GM12891 (cell line): Measurements from ENCODE around the gene CEP97.
A peak's percentile ranks its signal among the peaks of the same experiment; 100 is the strongest.

Source experiments
- DNase-seq: peaks from one replicate; pipeline ENCODE4 v3.0.0; 2011; ENCODE audit warnings: low spot score; ENCODE audit not compliant: insufficient read length
- FAIRE-seq: peaks from 2 replicates; lab custom pipeline; 2011; peaks lifted over from hg19 to GRCh38; lab: Jason Lieb, UNC
- PAX5 ChIP-seq: IDR thresholded peaks from 2 replicates; pipeline ENCODE4 v1.6.1; 2011; ENCODE audit warnings: low read length, moderate library complexity, mild to moderate bottlenecking; ENCODE audit not compliant: insufficient read depth, severe bottlenecking
- POLR2A ChIP-seq: IDR thresholded peaks from 2 replicates; pipeline ENCODE4 v1.6.1; 2011; ENCODE audit warnings: low read depth, low read length, control low read depth
- POLR2AphosphoS5 ChIP-seq: IDR thresholded peaks from 2 replicates; pipeline ENCODE4 v1.6.1; 2011; ENCODE audit warnings: low read depth, low read length, control low read depth
- POU2F2 ChIP-seq: IDR thresholded peaks from 2 replicates; pipeline ENCODE4 v1.6.1; 2011; ENCODE audit warnings: low read depth, mild to moderate bottlenecking, control low read depth, low read length, moderate library complexity
- SPI1 ChIP-seq: IDR thresholded peaks from 2 replicates; pipeline ENCODE4 v1.6.1; 2011; ENCODE audit warnings: low read depth, low read length, control low read depth
- TAF1 ChIP-seq: IDR thresholded peaks from 2 replicates; pipeline ENCODE4 v1.6.1; 2011; ENCODE audit warnings: low read depth, low read length, control low read depth

CEP97 gene

GRCh38 chr3:101802179-101802578 lies 77.8 kb downstream of the CEP97 start:
- DNase-seq (no peak), FAIRE-seq (no peak)
- TF ChIP-seq POLR2AphosphoS5 (no peak), SPI1 (no peak), TAF1 (no peak), PAX5 (no peak), POU2F2 (no peak), POLR2A (no peak)

GRCh38 chr3:101803173-101803782 lies 78.9 kb downstream of the CEP97 start:
- FAIRE-seq = peak; percentile 95
- no peak for TF ChIP-seq TAF1
- no peak for TF ChIP-seq POU2F2
- TF ChIP-seq SPI1 = no peak
- TF ChIP-seq POLR2AphosphoS5 = no peak
- no peak for TF ChIP-seq PAX5
- no peak for TF ChIP-seq POLR2A
- no peak for DNase-seq

GRCh38 chr3:101803939-101804338 lies 79.5 kb downstream of the CEP97 start:
- DNase-seq (no peak), FAIRE-seq (no peak)
- TF ChIP-seq SPI1 (no peak), POU2F2 (no peak), TAF1 (no peak), POLR2A (no peak), PAX5 (no peak), POLR2AphosphoS5 (no peak)

DNA sequence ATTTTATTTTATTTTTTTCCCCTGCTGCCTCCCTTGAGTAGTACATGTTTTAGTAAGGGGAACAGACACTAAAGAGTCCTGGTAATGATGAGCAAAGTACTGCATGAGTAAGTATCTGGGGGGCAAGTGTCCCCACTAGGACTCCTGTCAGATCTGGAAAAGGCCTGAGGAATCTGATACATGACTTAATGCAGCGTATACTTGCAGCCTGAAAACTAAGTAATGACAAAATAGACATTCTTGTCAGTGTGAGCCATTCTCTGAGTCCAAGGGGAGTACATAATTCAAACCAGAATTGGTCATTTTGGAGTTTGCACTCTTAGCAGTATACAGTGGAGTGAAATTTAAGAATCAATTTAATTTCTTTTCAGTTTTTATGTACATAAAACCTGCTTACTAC lies 82.1 kb downstream of the CEP97 start:
- no peak for TF ChIP-seq POLR2A
- TF ChIP-seq SPI1 = no peak
- no peak for TF ChIP-seq POU2F2
- TF ChIP-seq PAX5 = no peak
- TF ChIP-seq TAF1 = no peak
- no peak for TF ChIP-seq POLR2AphosphoS5
- FAIRE-seq (no peak), DNase-seq (no peak)

- peak; percentile 82 for FAIRE-seq
- TF ChIP-seq POLR2A = no peak
- TF ChIP-seq SPI1 = no peak
- TF ChIP-seq TAF1 = no peak
- no peak for TF ChIP-seq POU2F2
- TF ChIP-seq POLR2AphosphoS5 = no peak
- no peak for DNase-seq
Observed at GRCh38 chr3:101807888-101808287, 83.5 kb downstream of the CEP97 start.

DNA sequence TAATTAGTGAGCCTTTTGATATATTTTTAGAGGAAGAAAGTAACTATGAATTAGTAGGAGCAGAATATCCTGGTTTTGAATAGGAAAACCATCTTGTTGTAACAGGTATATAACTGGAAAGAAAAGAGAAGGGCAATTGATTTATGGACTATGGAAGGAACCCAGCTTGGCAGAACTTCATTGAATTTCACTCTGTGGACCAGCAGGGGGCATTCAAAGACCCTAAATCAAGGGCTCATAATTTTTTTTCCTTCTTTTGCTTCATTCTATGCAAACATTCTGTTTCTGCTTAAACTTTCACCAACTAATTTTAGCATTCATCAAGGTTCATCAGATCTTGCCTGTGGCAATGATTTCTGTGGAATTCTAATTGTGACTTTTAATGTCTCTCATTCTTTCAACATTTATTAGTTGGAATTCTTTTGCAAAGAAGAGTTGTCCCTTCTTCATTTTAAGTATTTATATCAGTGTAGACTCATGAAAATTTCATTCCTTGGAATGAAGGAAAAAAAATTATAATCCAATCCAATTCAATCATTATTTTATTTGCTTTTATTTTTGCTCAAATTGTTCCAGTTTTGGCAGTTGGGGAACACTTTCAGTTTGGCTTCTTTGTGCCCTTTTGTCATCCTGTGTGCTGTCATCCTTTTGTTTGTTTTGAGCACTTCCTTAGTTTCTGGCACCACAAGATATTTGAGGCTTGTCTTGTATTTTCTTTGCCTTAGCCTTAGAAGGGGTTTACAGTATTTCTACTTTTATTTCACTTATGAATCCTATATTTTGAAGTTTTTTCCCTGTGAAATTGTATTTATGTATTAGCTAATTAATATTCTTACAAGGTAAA lies 85.0 kb downstream of the CEP97 start:
- no peak for DNase-seq
- peak; percentile 33 for FAIRE-seq
- TF ChIP-seq POU2F2 (no peak), SPI1 (peak; percentile 50)

DNA sequence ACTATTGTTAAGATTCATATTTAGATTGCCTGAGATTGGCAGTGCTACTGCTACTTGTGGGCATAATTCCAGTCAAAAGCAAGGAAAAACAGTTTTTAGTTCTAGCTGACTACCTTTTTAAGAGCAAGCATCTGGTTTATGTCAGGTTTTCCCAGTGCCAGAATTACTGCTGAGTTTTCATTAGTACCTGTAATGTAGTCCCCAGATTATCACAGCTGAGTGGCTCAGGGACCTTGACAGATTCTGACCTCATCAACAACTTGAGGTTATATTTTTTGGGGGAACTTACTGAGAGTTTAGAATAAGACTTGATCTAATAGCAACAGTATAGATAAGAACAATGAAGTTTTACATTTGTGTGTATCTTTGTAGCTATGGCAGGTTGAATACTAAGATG lies 85.6 kb downstream of the CEP97 start:
- DNase-seq = no peak
- FAIRE-seq = no peak
- TF ChIP-seq POLR2AphosphoS5 (no peak), TAF1 (no peak), SPI1 (no peak), PAX5 (no peak), POU2F2 (no peak), POLR2A (no peak)

GRCh38 chr3:101811875-101812274 lies 87.5 kb downstream of the CEP97 start:
- peak; percentile 67 for FAIRE-seq
- TF ChIP-seq POU2F2 (no peak), TAF1 (no peak), POLR2A (no peak), POLR2AphosphoS5 (no peak)

GRCh38 chr3:101812895-101813294 lies 88.5 kb downstream of the CEP97 start:
- TF ChIP-seq POU2F2 (no peak), POLR2A (no peak), SPI1 (no peak), TAF1 (no peak), POLR2AphosphoS5 (no peak)
- DNase-seq = no peak

More at GRCh38 chr3:101811875-101812274, 87.5 kb downstream of the CEP97 start:
- no peak for DNase-seq

GRCh38 chr3:101813817-101814440 lies 89.5 kb downstream of the CEP97 start:
- DNase-seq = no peak
- TF ChIP-seq TAF1 = no peak
- TF ChIP-seq POLR2A = no peak
- no peak for FAIRE-seq

More at GRCh38 chr3:101812895-101813294, 88.5 kb downstream of the CEP97 start:
- no peak for FAIRE-seq
